B cell (primary cell): ENCODE measurements around the gene CTH.

Experiments
- EZH2 ChIP-seq: IDR thresholded peaks from 2 replicates; pipeline ENCODE4 v1.6.1; 2012; ENCODE audit warnings: borderline replicate concordance, low read depth, mild to moderate bottlenecking, moderate library complexity, low read length; ENCODE audit not compliant: insufficient read depth, poor library complexity, severe bottlenecking
- TF ChIP-seq, protein P1 (sequence below): fragments of 200-600 bp; IDR thresholded peaks from one replicate; pipeline ENCODE4 v1.8.0; 2022; ENCODE audit warnings: antibody characterized with exemption, mild to moderate bottlenecking

GRCh38 chr1:70485624-70486023, 74.6 kb downstream of the CTH start:
- TF ChIP-seq, protein P1, sequence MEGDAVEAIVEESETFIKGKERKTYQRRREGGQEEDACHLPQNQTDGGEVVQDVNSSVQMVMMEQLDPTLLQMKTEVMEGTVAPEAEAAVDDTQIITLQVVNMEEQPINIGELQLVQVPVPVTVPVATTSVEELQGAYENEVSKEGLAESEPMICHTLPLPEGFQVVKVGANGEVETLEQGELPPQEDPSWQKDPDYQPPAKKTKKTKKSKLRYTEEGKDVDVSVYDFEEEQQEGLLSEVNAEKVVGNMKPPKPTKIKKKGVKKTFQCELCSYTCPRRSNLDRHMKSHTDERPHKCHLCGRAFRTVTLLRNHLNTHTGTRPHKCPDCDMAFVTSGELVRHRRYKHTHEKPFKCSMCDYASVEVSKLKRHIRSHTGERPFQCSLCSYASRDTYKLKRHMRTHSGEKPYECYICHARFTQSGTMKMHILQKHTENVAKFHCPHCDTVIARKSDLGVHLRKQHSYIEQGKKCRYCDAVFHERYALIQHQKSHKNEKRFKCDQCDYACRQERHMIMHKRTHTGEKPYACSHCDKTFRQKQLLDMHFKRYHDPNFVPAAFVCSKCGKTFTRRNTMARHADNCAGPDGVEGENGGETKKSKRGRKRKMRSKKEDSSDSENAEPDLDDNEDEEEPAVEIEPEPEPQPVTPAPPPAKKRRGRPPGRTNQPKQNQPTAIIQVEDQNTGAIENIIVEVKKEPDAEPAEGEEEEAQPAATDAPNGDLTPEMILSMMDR: no peak
- no peak for TF ChIP-seq EZH2
